K562 (cell line): Measurements from ENCODE around the gene UBXN6. TPM values are rescaled to one million over a fixed set of nuclear protein-coding genes. Genes with fewer than 3 reads are reported as not detected.

Experiments used
- ATAC-seq: fragments of 200-7000 bp; cut with Tn5 transposase; 3 replicates; pipeline ENCODE4 v1.9.1; 2020; ENCODE audit warnings: moderate library complexity
- BruUV-seq: library from RNA; stranded (reverse); fragments of 400-500 nt; replicated peaks from 2 replicates; lab custom pipeline; 2021; lab: Mats Ljungman, UMichigan
- CTCF ChIA-PET: fragments of 300-600 bp; formaldehyde crosslinking; extraction: SDS; loops from one replicate; lab custom pipeline; 2021; ENCODE audit warnings: low intra/inter-chr PET ratio; lab: Yijun Ruan, JAX
- POLR2A ChIA-PET: fragments of 300-600, 350-650 bp; sonication (Branson Sonifier 250); formaldehyde crosslinking; extraction: SDS; loops from one replicate; lab custom pipeline; 2021; ENCODE audit warnings: antibody characterized with exemption, inconsistent platforms; lab: Yijun Ruan, JAX
- DNase-seq, 4 experiments: peaks; one replicate each; pipeline versions ENCODE4 v3.0.0 to v3.0.0-alpha.2; 2011 to 2018; ENCODE audit warnings: low spot score in 3 of 4, mixed read lengths in 3 of 4; ENCODE audit errors: extremely low read depth in 1 of 4
- FAIRE-seq: peaks from 2 replicates; lab custom pipeline; 2011; peaks lifted over from hg19 to GRCh38; lab: Jason Lieb, UNC
- H2AFZ ChIP-seq: 2 replicates; pipeline ENCODE4 v1.6.0; 2011; ENCODE audit warnings: low read depth, low read length, control low read depth, inconsistent platforms
- H3K27ac ChIP-seq: fragments of 200-600 bp; 3 replicates; pipeline ENCODE4 v1.8.0; 2011; ENCODE audit warnings: low read depth, mild to moderate bottlenecking, control low read depth, inconsistent platforms, low read length, moderate library complexity, mixed read lengths; ENCODE audit errors: extremely low read depth
- H3K27me3 ChIP-seq, 2 experiments: fragments of 300-600 bp in 1 of 2; 2 replicates in 1 of 2; 3 replicates in 1 of 2; pipeline versions ENCODE4 v1.6.0 to v1.8.0; 2011; ENCODE audit warnings: inconsistent platforms in 2 of 2, low read length in 2 of 2, mild to moderate bottlenecking in 1 of 2, mixed read lengths in 1 of 2, moderate library complexity in 1 of 2; ENCODE audit not compliant: control insufficient read depth in 2 of 2, insufficient read depth in 2 of 2
- H3K36me3 ChIP-seq: fragments of 300-600 bp; 3 replicates; pipeline ENCODE4 v1.8.0; 2011; ENCODE audit warnings: mild to moderate bottlenecking, low read length, inconsistent platforms; ENCODE audit not compliant: control insufficient read depth, insufficient read depth
- H3K4me1 ChIP-seq, 2 experiments: fragments of 200-600 bp in 1 of 2; replicated peaks in 1 of 2; 2 replicates in 1 of 2; 3 replicates in 1 of 2; pipeline versions ENCODE4 v1.5.1 to v1.8.0; 2011; ENCODE audit warnings: inconsistent platforms in 2 of 2, low read length in 2 of 2, mild to moderate bottlenecking in 1 of 2, mixed read lengths in 1 of 2, moderate library complexity in 1 of 2; ENCODE audit not compliant: control insufficient read depth in 2 of 2, insufficient read depth in 2 of 2
- H3K4me2 ChIP-seq: 2 replicates; pipeline ENCODE4 v1.6.1; 2011; ENCODE audit warnings: low read length, control low read depth, inconsistent platforms, mixed read lengths; ENCODE audit not compliant: insufficient read depth
- H3K4me3 ChIP-seq: fragments of 200-600 bp; sonication (generic), shearing (Covaris generic); 2 replicates; pipeline ENCODE4 v1.5.1; 2016; ENCODE audit warnings: control low read depth, inconsistent platforms
- H3K79me2 ChIP-seq: fragments of 200-600 bp; 3 replicates; pipeline ENCODE4 v1.8.0; 2011; ENCODE audit warnings: low read length, inconsistent platforms; ENCODE audit not compliant: control insufficient read depth, insufficient read depth
- H3K9ac ChIP-seq, 2 experiments: 2 replicates each; pipeline versions ENCODE4 v1.6.0 to v1.6.1; 2011; ENCODE audit warnings: low read depth in 2 of 2, low read length in 2 of 2, control low read depth in 1 of 2, inconsistent platforms in 1 of 2, mild to moderate bottlenecking in 1 of 2, mixed read lengths in 1 of 2; ENCODE audit not compliant: insufficient read depth in 1 of 2
- H3K9me1 ChIP-seq: one replicate; pipeline ENCODE4 v1.6.0; 2011; ENCODE audit warnings: inconsistent platforms, mild to moderate bottlenecking, low read length, moderate library complexity; ENCODE audit not compliant: control insufficient read depth, insufficient read depth
- H3K9me3 ChIP-seq: replicated peaks from 2 replicates; pipeline ENCODE4 v1.5.1; 2011; ENCODE audit warnings: low read depth, low read length, inconsistent platforms; ENCODE audit not compliant: control insufficient read depth, insufficient read depth
- H4K20me1 ChIP-seq: replicated peaks from 2 replicates; pipeline ENCODE4 v1.6.1; 2011; ENCODE audit warnings: low read length, inconsistent platforms, mixed read lengths; ENCODE audit not compliant: control insufficient read depth, insufficient read depth
- POLR2AphosphoS2 ChIP-seq: IDR thresholded peaks from 2 replicates; pipeline ENCODE4 v1.6.1; 2012; ENCODE audit warnings: low read length, improper control_type of control experiment
- ZNF316 ChIP-seq: fragments of 450-650 bp; IDR thresholded peaks from 2 replicates; pipeline ENCODE4 v1.6.1; 2016
- ZNF699 ChIP-seq: fragments of 250-450 bp; sonication (Bioruptor Pico); IDR thresholded peaks from 2 replicates; pipeline ENCODE4 v1.8.0; 2021; ENCODE audit warnings: mild to moderate bottlenecking, moderate library complexity; ENCODE audit not compliant: insufficient replicate concordance
- WGBS: fragments of 100-300 bp; shearing (Covaris generic); methylation state at CpG from one replicate; pipeline ENCODE4 v1.1.6; 2016; ENCODE audit warnings: low coverage, mixed read lengths; ENCODE audit not compliant: insufficient coverage; ENCODE audit errors: missing lambda C conversion rate; 5-methylcytosine and 5-hydroxymethylcytosine counted together
- in situ Hi-C: fragments of 300-500 bp; cut with MboI; formaldehyde crosslinking; loops from 4 replicates; pipeline ENCODE4 v1.15.0; 2018; ENCODE audit warnings: inconsistent platforms, mixed read lengths
- intact Hi-C: fragments of 100-400 bp; cut with micrococcal nuclease; formaldehyde crosslinking; loops from 2 replicates; pipeline ENCODE4 v1.14.2; 2022
- polyA plus RNA-seq, 8 experiments: library from polyadenylated mRNA; depleted of rRNA in 4 of 8; stranded (reverse) in 5 of 8; unstranded in 3 of 8; fragments of >200 nt; fragmentation: Nextera tagmentation in 2 of 8; fragmentation: Illumina TruSeq in 1 of 8; extraction: Ambion mirVana in 2 of 8; extraction: Trizol in 1 of 8; gene quantifications; 2 replicates each; pipeline versions ENCODE4 v1.2.1 to v1.2.3, GENCODE V29; 2011 to 2014; ENCODE audit warnings: inconsistent platforms in 1 of 8, missing spikeins in 1 of 8
- total RNA-seq, 7 experiments: library from RNA; depleted of rRNA in 6 of 7; stranded (reverse); fragments of >200 nt in 6 of 7; fragmentation: Illumina TruSeq in 2 of 7; extraction: Trizol in 2 of 7; gene quantifications; 2 replicates each; pipeline versions ENCODE4 v1.2.1 to v1.2.3, GENCODE V29; 2011 to 2021; ENCODE audit warnings: low replicate concordance in 1 of 7

Gene UBXN6
- total and polyA plus RNA-seq, 9 of the 15 experiments (the other 6 are each of a cell fraction or from before 2014, with no cell fraction given) = 0.48 to 90.2 (median 29.5) TPM

DNA sequence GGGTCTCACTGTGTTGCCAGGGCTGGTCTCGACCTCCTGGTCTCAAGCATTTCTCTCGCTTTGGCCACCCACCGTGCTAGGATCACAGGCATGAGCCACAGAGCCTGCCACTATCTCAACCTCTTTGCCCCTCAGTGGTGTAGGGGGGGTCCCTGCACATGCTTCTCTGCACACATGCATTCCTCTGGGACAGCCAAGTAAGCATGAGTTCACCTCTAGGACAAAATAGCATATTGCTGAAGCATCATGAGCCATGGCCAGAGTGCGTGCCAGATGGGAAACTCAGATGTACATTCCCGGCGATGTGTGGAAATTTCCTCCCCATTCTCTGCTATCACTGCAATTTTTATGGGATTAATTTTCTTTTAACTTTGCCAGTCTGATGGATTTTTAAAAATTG is 32.1 kb downstream of the UBXN6 start:
- no peak overlapping the region; a peak in 1 of 4 replicates for H3K9ac ChIP-seq
- no peaks in the 10 kb centered on the region for H3K9me1 ChIP-seq
- H3K27ac ChIP-seq = no peak overlapping the region
- no peak overlapping the region for H3K4me2 ChIP-seq
- DNase-seq = peak in 1 of 4 experiments; percentile 14
- H2AFZ ChIP-seq = no peak overlapping the region
- H3K79me2 ChIP-seq = no peaks in the 10 kb centered on the region; the same call in 2 of the 3 replicates
- POLR2A ChIA-PET = interaction anchor here (1.7 kb wide), 1 partner anchor 10 kb away, joined by 4 read pairs; no protein-coding TSS in a partner anchor
- H3K4me1 ChIP-seq = no peaks in the 10 kb centered on the region
- in situ Hi-C loops (no loop called here), intact Hi-C loops (no loop called here)
- H3K36me3 ChIP-seq = peaks cover 83% of the 10 kb centered on the region; the same call in 2 of the 3 replicates
- no peaks in the 10 kb centered on the region for H3K27me3 ChIP-seq
- no TSS peak for BruUV-seq
- no peak for ATAC-seq
- no peaks in the 10 kb centered on the region for H3K9me3 ChIP-seq
- no peak overlapping the region for H3K4me3 ChIP-seq
- CTCF ChIA-PET = no interaction called here
- 96% methylated on average over 6 of the region's 6 CpGs for WGBS
- H4K20me1 ChIP-seq = 0 out of 2 replicates have a peak, but pooled peaks cover 5% of the 10 kb centered on the region
- no peak for TF ChIP-seq ZNF316
- FAIRE-seq = no peak

DNA sequence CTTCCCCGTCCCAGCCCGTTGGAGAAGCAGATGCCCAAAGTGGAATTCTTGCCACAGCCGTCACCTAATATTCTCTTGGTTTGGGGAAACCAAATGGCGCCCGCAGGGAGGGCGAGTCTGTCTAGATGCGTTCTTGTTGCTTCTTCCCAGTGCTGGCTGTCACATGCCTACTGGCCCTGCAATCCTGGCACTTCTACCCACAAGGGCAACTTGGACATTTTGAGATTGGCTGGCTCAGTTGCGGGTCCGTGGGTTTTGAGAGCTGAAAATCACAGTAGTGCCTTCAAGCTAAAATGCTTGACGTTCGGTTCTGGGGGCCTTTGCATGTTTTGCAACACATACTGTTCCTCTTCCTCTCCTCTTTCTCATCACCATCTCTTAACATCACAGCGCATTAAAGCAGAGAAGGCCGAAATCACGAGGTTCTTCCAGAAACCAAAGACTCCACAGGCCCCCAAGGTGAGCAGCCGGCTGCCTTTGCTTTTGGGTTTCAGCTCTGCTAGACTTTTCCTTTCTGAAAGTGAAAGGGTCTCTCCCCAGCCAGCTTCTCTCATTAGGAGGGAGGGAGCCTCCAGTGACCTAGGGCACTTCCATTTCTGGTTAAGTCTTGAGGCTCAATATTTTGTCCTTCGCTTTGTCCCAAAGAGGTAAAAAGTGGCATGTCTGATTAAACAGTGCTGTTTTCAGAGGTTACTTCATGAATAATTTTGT is 34.0 kb downstream of the UBXN6 start:
- ATAC-seq = no peak
- H3K4me1 ChIP-seq = no peaks in the 10 kb centered on the region
- CTCF ChIA-PET = no interaction called here
- TF ChIP-seq POLR2AphosphoS2 = 0 out of 2 replicates have a peak, but pooled peaks have one; percentile 42
- TF ChIP-seq ZNF699 (CRISPR knock-in tag) = no peak
- TF ChIP-seq, all 486 proteins: peak for 1
- no peak overlapping the region for H3K4me3 ChIP-seq
- intact Hi-C loops (no loop called here), in situ Hi-C loops (no loop called here)
- no peak overlapping the region for H2AFZ ChIP-seq
- POLR2A ChIA-PET = interaction anchor here (0.9 to 1.2 kb wide), 5 partner anchors 9 to 24 kb away, joined by 3 to 4 read pairs (median 3); no protein-coding TSS in a partner anchor
- no peak overlapping the region for H3K27ac ChIP-seq
- 0 out of 2 replicates have a peak, but pooled peaks cover 5% of the 10 kb centered on the region for H4K20me1 ChIP-seq
- 93% methylated on average over 11 of the region's 16 CpGs for WGBS
- peaks cover 79% of the 10 kb centered on the region; the same call in 2 of the 3 replicates for H3K36me3 ChIP-seq
- no peak overlapping the region for H3K9ac ChIP-seq
- no peaks in the 10 kb centered on the region for H3K27me3 ChIP-seq
- H3K9me3 ChIP-seq = no peaks in the 10 kb centered on the region
- FAIRE-seq = no peak
- BruUV-seq = TSS peak; percentile 29
- H3K79me2 ChIP-seq = peaks cover 4% of the 10 kb centered on the region; the same call in 2 of the 3 replicates
- no peak overlapping the region for H3K4me2 ChIP-seq
- no peak for DNase-seq
- H3K9me1 ChIP-seq = no peaks in the 10 kb centered on the region
